DMS153 (cell line): Measurements from ENCODE around the gene ABHD16A.
A peak's percentile ranks its signal among the peaks of the same experiment; 100 is the strongest.

Experiments used
- DNase-seq: peaks from one replicate; lab custom pipeline; 2025; lab: John Stamatoyannopoulos, UW

The ABHD16A gene

GRCh38 chr6:31702819-31703716, at the start of gene ABHD16A:
Gene ABHD16A, minus strand, starts transcription at chr6:31703324. Its CDS starts 43 bp downstream, at chr6:31703281.
- peak; percentile 92 for DNase-seq

- DNase-seq, result no peak
Measured at GRCh38 chr6:31752739-31753319, 49.7 kb upstream of the ABHD16A start.

GRCh38 chr6:31750411-31751022, 47.4 kb upstream of the ABHD16A start:
- DNase-seq, result no peak

- no peak for DNase-seq
Measured at GRCh38 chr6:31749301-31750036, 46.3 kb upstream of the ABHD16A start.

GRCh38 chr6:31744422-31744821, 41.3 kb upstream of the ABHD16A start:
- DNase-seq, result no peak

GRCh38 chr6:31742894-31743293, 39.8 kb upstream of the ABHD16A start:
- DNase-seq, result no peak

- no peak for DNase-seq
Measured at GRCh38 chr6:31741815-31742214, 38.7 kb upstream of the ABHD16A start.

- DNase-seq, result no peak
Measured at GRCh38 chr6:31740397-31741223, 37.5 kb upstream of the ABHD16A start.

- DNase-seq, result peak; percentile 99
Measured at GRCh38 chr6:31739639-31740396, 36.7 kb upstream of the ABHD16A start, which contains the start of gene MSH5. Gene MSH5, plus strand, starts transcription at chr6:31740005. Its CDS starts 462 bp downstream, at chr6:31740467.

GRCh38 chr6:31737991-31738979, 35.2 kb upstream of the ABHD16A start:
- peak; percentile 95 for DNase-seq

- DNase-seq, result peak; percentile 72
Measured at GRCh38 chr6:31737315-31737990, 34.3 kb upstream of the ABHD16A start.

- no peak for DNase-seq
Measured at GRCh38 chr6:31736768-31737314, 33.7 kb upstream of the ABHD16A start.

- DNase-seq, result peak; percentile 82
Measured at GRCh38 chr6:31736021-31736767, 33.1 kb upstream of the ABHD16A start, which contains the start of gene CLIC1. Gene CLIC1, minus strand, starts transcription at chr6:31736530. Its CDS starts 230 bp downstream, at chr6:31736300.

- DNase-seq, result no peak
Measured at GRCh38 chr6:31734821-31735406, 31.8 kb upstream of the ABHD16A start.

- DNase-seq, result no peak
Measured at GRCh38 chr6:31734247-31734820, 31.2 kb upstream of the ABHD16A start.

GRCh38 chr6:31733734-31734133, 30.6 kb upstream of the ABHD16A start:
- DNase-seq, result no peak

- DNase-seq, result no peak
Measured at GRCh38 chr6:31732029-31732428, 28.9 kb upstream of the ABHD16A start.
